GM12872 (cell line): ENCODE results near the gene MAP3K21.

ENCODE experiments used
- TF ChIP-seq, protein P1 (sequence below): IDR thresholded peaks from 3 replicates; pipeline ENCODE4 v1.5.1; 2011; ENCODE audit warnings: low read depth, mild to moderate bottlenecking, low read length, moderate library complexity; ENCODE audit not compliant: insufficient read depth

Gene MAP3K21

DNA sequence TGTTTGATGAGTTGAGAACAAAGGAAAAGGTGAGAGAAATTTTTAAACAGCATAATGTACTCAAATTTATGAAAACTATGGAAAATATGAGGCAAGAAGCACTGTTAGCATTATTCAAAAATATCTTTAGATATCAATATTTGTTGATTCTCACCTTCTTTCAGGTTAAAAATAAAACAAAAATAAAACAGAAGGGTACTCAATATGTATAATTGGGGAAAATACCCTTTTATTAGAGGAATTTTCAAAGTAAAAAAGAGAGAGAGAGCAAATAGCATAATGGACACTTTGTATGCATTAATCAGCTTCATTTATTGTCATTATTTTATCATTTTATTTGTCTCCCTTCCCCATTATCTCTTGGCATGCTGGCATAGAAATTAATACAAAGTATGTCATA is 27.5 kb downstream of the MAP3K21 start:
- TF ChIP-seq, protein P1, sequence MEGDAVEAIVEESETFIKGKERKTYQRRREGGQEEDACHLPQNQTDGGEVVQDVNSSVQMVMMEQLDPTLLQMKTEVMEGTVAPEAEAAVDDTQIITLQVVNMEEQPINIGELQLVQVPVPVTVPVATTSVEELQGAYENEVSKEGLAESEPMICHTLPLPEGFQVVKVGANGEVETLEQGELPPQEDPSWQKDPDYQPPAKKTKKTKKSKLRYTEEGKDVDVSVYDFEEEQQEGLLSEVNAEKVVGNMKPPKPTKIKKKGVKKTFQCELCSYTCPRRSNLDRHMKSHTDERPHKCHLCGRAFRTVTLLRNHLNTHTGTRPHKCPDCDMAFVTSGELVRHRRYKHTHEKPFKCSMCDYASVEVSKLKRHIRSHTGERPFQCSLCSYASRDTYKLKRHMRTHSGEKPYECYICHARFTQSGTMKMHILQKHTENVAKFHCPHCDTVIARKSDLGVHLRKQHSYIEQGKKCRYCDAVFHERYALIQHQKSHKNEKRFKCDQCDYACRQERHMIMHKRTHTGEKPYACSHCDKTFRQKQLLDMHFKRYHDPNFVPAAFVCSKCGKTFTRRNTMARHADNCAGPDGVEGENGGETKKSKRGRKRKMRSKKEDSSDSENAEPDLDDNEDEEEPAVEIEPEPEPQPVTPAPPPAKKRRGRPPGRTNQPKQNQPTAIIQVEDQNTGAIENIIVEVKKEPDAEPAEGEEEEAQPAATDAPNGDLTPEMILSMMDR = no peak

DNA sequence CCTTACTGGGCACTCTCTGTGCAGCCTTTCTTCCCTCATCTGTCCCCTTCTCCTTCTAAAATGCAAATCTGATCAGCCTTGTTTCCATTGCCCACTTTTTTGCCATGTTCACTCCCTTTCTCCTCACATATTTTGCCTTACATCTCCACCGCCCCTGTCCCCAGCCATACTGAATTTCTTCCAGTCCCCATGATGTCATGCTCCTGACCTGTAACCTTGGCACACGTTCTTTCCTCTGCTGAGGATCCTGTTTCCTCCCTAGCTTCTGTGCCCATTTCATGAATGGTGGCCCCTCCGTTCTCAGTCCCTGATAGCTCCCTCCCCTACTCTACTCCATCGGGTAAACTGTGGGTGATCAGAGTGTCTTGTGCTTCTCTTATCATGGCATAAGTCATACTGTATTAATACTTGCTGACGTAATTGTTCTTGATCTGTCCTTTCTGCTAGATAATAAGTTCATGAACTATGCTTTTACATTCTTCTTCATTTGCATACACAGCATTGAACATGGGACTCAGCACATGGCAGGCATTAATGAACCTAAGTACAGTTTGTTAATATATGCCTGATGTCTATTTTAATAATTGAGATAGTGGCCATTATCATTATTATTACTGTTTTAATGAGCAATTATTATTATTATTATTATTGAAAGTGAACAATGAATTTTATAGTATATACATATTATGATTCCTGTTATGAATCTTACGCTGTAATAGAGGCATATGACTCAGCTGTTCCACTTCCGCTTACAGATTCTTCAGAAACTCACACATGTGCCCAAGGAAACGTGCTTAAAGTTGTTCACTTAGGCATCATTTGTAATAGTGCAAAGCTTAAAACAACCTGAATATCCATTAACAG is 28.5 kb downstream of the MAP3K21 start:
- TF ChIP-seq, protein P1 = no peak

DNA sequence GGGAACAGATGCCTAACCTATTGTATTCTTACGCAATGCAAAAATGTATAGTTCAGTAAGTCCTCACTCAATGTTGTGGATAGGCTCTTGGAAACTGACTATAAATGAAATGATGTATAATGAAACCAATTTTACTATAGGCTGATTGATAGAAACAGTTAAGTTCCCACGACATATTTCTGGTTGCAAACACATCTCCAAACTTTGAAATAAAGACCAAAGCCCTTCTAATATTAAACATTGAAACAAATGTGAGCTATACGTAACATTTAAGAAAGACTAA is 29.1 kb downstream of the MAP3K21 start:
- TF ChIP-seq, protein P1 = no peak

DNA sequence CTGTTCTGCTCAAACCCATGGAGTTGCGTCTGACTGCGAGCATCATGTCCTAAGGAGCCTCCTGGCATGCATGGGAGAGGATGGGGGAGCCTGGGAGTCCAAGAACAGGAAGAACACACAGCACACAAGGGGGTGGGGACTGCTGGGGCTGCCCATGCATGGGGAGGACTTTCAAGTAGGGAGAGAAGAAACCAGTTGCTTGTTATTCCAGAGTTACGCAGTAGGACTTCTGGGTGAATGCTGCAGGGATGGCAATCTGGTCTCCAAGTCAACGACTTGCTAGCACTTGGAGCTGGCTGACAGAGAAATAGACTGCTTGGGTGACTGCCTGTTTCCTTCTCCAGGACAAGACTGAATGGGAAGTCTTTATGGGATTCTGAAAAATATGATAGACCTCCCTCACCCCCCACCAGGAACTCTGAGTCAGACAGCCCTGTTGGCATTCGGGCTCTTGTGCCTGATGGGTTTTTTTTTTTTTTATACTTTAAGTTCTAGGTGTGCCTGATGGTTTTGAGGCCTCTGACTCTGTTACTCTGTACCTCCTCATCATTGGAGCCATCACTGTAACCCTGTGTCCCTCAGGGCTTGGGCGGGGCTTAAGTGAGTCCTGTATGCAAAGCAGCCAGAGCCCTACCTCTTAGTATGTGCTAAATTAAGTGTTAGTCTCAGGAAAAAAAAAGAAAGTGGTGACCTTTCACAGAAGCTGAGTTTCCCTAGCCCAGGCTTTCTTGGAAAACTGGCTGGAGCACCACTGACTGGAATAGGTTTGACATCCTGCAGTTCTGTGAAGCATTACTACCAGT is 30.3 kb downstream of the MAP3K21 start:
- TF ChIP-seq, protein P1 = no peak

DNA sequence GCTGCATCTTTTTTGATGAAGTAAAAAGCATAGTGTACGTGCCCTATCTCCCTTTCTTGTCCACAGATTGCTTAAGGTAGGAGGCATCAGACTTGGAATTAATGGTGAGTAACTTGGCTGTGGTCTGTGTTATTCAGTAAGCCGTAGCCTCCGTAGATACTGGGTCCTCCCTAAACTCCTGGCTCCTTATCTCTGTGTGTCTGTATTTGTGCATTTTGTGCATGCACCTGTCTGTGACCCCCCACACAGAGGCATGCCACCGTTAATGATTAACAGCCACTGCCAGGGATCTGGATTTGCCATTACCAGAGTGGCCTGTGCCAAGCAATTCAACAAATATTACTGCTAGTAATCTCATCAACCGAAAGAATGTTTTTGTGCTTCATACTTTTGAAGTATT is 31.9 kb downstream of the MAP3K21 start:
- TF ChIP-seq, protein P1 = no peak

DNA sequence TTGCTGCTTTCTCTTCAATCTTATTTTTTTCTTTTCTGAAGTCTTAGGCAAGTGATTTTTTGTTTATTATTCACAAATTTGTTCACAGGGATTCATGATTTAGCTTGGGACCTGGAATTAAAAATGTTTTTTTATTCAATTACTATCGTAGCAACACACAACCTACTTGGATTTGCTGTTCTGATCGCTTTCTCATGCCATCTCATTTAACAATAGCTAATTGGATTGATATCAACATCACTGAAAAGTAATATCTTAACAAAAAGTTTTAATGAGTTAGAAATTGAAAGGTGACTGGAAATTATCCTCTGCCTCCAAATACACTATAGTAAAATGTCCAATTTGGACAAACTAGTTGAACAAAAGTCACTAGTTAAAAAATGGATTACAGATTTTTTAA is 32.4 kb downstream of the MAP3K21 start:
- TF ChIP-seq, protein P1 = no peak

DNA sequence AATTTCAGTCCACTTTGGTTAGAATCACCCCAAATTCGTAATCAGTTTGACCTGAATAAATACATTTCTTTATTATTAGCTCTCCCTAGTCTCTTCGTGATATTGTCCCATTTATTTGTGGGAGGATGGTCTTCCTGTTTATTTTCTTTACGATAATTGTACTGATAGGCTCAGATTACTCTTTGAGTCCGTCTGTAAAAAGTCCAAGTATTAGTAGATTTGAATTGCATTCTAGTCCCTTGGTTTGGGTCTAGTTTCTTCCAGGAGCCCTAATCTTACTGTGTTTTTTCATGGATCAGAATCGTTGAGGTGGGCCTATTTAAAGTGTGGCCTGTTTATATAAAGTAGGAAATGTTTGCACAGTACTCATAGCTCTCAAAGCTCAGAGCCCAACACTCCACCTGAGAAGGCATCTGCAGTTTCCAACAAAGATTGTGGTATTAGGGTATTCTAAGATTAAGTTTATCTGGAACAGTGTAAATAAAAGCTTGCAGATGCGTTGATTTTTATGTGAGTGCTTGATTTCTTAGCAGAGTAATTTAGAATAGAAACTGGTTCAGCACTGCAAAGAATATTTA is 33.1 kb downstream of the MAP3K21 start:
- TF ChIP-seq, protein P1 = no peak
